HG02943 (cell line): ENCODE results near the gene CHMP6.
"Not testable (repeated sequence)": the region's sequence is repeated elsewhere in the genome, so short reads cannot be mapped to it uniquely, and the experiment has no call there.

Source experiments
- ATAC-seq: cut with Tn5 transposase; IDR thresholded peaks from one replicate; pipeline ENCODE4 v1.9.1; 2021; ENCODE audit warnings: mild to moderate bottlenecking, low read depth, moderate library complexity; ENCODE audit not compliant: unreplicated experiment

The CHMP6 gene

DNA sequence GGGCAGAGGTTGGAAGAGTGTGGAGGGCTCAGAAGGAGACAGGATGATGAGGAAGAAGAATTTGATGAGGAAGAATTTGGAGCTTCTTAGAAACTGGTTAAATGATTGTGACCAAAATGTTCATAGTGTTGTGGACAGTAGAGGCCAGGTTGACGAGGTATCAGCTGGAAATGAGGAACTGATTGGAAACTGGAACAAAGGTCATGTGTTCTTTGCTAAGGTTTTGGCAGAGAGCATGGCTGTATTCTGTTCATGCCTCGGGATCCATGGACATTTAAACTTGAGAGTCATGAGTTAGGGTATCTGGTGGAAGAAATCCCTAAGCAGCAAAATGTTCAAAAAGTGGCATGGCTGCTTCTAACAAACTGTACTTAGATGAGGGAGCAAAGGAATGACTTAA is 19.3 kb downstream of the CHMP6 start:
- ATAC-seq: no peak

GRCh38 chr17:81011951-81012350 is 20.3 kb downstream of the CHMP6 start:
- ATAC-seq: no peak

GRCh38 chr17:81012574-81013447 is 21.2 kb downstream of the CHMP6 start:
- ATAC-seq: no peak

DNA sequence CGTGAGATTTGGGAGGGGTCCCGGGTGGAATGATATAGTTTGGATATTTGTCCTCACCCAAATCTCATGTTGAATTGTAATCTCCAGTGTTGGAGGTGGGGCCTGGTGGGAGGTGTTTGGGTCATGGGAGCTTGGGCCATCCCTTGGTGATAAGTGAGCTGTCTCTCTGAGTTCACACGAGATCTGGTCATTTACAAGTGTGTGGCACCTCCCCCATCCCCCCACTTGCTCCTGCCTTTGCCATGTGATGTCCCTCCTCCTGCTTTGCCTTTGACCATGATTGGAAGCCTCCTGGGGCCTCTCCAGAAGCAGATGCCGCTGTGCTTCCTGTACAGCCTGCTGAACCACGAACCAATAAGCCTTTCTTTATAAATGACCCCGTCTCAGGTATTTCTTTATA is 22.0 kb downstream of the CHMP6 start:
- no peak for ATAC-seq

- no peak for ATAC-seq
Measured at GRCh38 chr17:81015136-81015535, 23.5 kb downstream of the CHMP6 start.

GRCh38 chr17:81016575-81016974 is 24.9 kb downstream of the CHMP6 start:
- no peak for ATAC-seq

GRCh38 chr17:81017330-81017729 is 25.7 kb downstream of the CHMP6 start:
- not testable (repeated sequence) for ATAC-seq

- no peak for ATAC-seq
Measured at GRCh38 chr17:81018044-81018802, 26.6 kb downstream of the CHMP6 start.

- ATAC-seq: no peak
Measured at GRCh38 chr17:81019563-81020442, 28.2 kb downstream of the CHMP6 start.

DNA sequence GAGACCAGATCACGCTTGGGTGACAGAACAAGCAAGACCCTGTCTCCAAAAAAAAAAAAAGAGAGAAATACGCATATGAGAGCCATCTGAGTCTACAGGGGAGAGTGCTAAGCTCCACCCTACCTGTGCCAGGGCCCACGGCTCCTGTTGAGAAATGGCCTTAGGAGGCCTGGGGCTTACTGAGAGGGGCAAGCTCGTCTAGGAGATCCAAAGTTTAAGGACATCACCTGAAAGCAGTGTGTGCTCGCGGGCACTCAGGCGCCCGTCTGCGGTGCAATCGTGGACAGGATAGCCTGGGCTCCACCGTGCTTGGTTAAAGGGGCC is 28.8 kb downstream of the CHMP6 start:
- no peak for ATAC-seq

DNA sequence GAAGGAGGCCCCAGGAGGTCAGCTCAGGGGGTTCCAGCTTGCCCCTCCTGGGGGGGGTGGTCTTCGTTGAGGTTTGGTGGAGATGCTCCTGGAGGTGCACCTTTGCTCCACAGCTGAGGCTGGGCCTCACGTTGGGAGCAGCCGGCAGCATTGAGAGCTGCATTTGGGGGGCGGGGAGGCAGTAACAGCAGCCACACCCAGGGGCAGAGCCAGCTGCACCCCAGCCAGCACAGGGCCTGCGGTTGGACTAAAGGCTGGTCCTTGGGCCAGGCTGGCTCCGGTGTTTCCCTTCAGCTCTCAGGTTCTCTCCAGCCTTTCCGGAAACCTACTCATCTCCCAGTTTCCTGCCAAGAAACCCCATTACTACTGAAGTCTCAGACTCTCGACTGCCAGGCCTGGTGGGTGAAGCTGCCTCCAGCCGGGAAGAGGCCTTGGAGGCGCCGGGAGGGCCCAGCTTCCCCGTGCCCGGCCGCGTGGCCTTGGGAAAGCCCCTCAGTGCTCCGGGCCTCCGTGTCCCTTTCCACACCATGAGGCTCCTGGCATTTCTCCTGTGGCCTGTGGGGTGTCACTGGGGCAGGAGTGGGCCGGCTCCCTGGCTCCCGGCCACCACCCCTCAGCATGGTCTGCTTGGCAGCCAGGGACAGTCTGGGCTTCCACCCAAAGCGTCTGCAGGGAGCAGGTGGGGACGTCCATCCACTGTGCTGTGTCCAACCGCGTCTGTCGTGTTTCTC is 29.3 kb downstream of the CHMP6 start:
- no peak for ATAC-seq

GRCh38 chr17:81021531-81022343 is 30.1 kb downstream of the CHMP6 start:
- no peak for ATAC-seq

- ATAC-seq: no peak
Measured at GRCh38 chr17:81022344-81022676, 30.7 kb downstream of the CHMP6 start.

DNA sequence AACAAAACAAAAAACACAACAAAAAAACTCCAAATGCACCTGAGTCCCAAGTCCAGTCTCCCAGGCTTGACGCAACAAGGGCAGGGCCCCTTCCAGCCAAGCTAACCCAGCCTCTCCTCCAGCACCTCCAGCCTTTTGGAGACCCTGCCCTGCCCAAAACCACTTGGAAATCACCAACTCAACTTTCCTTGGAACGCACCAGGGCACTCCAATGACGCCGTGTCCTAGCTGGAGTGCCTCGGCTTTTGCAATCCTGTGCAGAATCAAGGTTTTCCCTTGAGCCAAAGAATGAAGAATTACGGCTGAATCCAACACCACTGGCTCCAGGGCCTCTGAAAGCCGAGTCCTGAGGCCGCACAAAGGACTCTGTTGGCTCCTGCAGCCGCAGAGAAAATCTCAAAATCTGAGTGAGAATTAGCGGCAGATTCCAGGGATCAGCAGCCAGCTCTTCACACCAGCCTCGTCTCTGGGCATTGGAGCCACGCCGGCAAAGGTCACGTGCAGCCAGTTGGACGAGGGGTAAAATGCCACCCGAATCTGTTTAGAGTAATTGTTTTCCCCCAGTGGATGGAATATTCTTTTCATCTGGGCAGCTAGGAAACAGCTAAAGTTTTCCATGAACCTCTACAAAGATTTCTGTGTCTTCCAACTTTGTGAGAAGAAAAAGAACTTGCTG is 33.6 kb downstream of the CHMP6 start:
- no peak for ATAC-seq

DNA sequence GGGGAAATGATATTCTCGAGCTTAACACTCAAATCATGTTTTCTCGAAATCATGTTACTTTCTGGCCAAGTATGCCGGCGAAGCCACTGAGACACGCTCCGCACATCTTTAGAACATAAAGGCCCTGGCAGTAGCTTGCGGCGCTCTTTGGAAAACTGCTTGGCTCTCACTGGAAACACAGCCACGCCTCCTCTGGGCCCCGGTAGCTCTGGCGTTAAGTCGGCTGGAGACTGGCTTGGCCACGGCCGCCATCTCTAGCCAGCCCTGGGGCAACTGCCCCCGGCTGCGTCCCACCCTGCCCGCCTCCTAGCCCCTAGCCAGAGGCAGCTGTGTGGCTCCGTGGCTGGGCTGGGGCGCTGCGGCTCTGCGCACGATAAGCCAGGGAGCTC is 34.1 kb downstream of the CHMP6 start:
- no peak for ATAC-seq

DNA sequence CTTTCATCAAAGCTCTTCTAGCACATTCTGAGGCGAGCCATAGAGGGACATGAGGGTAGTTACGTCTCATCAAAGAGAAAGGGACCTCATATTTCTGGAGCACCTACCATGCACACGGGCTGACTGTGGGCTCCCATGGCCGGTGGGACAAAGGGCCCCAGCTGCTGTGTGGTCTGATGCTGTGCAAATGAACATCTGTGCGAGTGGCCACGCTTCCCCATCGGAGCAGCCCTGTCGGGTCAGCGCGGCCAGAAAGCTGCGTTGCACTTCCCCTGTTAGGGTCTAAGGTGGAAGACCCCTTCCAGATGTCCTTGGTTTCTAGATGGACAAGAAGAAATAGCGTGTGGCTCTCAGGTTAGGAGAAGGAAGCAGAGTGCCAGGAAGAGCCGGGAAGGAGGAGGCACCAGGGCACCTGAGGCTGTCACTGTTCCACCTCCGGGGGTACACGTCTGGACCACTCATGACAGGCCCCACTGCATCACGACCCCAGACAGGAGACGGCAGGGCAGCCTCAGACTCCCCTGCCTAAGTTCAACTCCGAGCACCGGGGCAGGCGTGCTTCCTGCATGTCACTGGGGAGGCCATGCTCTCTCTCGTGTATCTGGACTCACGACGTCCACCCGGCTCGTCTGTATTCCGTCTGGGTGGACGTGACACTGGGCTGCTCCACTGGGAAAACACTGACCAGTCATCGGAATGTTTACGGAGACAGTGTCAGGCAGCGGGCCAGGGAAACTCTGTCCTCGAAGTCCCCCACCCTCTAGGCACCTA is 34.8 kb downstream of the CHMP6 start:
- ATAC-seq: no peak

DNA sequence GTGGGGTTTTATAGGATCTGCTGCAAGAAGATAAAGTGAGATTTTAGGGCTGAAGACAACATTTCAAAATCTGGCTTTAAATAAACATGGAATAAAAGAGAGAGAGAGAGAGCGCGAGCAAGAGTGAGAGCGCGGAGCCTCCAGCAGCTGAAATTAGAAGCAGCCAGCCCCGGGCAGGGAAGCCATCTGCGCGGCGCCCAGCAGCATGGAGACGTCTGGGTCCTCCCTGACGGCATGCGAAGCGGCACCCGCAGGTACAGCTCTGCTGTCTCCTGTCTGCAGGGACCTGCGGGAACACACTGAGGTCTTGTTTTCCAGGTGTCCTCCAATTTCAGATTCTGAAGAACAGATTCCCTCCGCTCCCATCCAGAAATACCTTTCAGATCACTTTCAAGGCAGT is 35.4 kb downstream of the CHMP6 start:
- no peak for ATAC-seq
